GM12865 (cell line): ENCODE results near the gene COL8A2.

Experiments
- DNase-seq: peaks from one replicate; pipeline ENCODE4 v3.0.0; 2010; ENCODE audit warnings: low read depth
- H3K4me3 ChIP-seq: 2 replicates; pipeline ENCODE4 v1.5.1; 2011; ENCODE audit warnings: mild to moderate bottlenecking, low read depth, low read length, control low read depth
- CTCF ChIP-seq: IDR thresholded peaks from 2 replicates; pipeline ENCODE4 v1.5.1; 2011; ENCODE audit warnings: low read length, control low read depth, low read depth, inconsistent platforms; ENCODE audit not compliant: insufficient read depth; ENCODE audit errors: missing control alignments

COL8A2 gene

GRCh38 chr1:36157115-36157903 lies 32.3 kb upstream of the COL8A2 start:
- DNase-seq = no peak
- H3K4me3 ChIP-seq = peak overlapping the region; percentile 97
- no peak for TF ChIP-seq CTCF

DNA sequence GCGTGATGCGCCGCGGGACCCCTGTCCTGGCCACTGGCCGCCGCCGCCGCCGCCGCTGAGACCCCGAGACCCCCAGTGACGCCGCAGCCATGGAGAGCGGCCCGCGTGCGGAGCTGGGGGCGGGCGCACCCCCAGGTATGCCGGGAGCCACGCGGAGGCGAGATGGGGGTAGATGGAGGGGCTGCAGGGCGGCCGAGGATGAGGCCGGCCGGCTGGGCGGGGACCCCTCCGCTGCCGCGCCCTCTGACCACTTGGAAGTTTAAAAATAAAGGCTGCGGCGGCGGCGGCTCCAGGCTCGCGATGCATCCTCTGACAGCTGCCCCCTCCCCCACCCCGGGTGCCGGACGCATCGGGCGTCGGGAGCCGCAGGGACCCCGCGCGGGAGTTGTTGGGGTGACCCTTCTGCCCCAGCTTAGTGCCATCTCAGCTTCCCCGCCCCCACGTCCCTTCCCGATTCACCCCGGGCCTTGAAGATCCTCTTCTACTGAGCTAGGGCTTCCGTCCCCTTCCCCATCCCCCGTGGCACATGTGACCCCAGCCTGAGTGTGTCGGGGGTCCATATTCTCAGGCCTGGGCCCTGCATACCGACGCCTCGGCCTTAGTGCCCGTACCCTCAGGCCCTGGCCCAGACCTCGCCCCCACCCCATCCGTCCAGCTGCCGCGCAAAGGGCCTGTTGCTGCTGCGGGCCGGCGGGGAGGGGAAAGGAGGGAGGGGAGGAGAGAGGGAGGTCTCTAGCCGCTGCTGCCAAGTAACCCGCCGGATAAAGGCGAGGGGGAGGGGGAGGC lies 31.5 kb upstream of the COL8A2 start:
- no peak for TF ChIP-seq CTCF
- peak; percentile 70 for DNase-seq

GRCh38 chr1:36155408-36156328 lies 30.6 kb upstream of the COL8A2 start, which contains the start of gene MAP7D1:
MAP7D1 (plus strand) TSS chr1:36156160; CDS start chr1:36156418, 258 bp downstream.
- H3K4me3 ChIP-seq = peak within 1 kb of the TSS; percentile 97
- peak; percentile 91 for DNase-seq
- no peak for TF ChIP-seq CTCF

More for the DNA sequence above, 31.5 kb upstream of the COL8A2 start:
- H3K4me3 ChIP-seq = peak overlapping the region; percentile 97

GRCh38 chr1:36154765-36155407 lies 29.9 kb upstream of the COL8A2 start:
- no peak for TF ChIP-seq CTCF
- DNase-seq = no peak

GRCh38 chr1:36154335-36154734 lies 29.3 kb upstream of the COL8A2 start:
- no peak overlapping the region for H3K4me3 ChIP-seq
- no peak for DNase-seq
- no peak for TF ChIP-seq CTCF

More at GRCh38 chr1:36154765-36155407, 29.9 kb upstream of the COL8A2 start:
- H3K4me3 ChIP-seq = peak overlapping the region; percentile 89

DNA sequence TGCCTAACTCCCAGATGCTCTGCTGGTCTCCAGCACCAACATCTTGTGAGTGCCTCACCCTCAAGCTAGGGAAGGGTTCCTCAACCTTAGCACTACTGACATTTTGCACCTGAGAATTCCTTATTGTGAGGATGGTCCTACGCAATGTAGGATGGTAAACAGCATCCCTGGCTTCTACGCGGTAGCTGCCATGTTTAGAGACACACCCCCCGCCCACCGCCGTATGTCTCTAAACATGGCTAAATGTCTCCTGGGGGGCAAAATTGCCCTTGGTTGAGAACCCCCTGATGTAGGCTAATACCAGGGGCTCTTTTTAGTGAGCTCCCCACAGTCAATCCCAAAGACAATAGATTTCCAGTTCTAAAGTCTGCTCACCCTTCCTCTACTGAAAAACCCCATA lies 28.5 kb upstream of the COL8A2 start:
- no peak overlapping the region for H3K4me3 ChIP-seq
- TF ChIP-seq CTCF = no peak
- no peak for DNase-seq
